ENCODE data around the gene ADD1.

ADD1 gene

DNA sequence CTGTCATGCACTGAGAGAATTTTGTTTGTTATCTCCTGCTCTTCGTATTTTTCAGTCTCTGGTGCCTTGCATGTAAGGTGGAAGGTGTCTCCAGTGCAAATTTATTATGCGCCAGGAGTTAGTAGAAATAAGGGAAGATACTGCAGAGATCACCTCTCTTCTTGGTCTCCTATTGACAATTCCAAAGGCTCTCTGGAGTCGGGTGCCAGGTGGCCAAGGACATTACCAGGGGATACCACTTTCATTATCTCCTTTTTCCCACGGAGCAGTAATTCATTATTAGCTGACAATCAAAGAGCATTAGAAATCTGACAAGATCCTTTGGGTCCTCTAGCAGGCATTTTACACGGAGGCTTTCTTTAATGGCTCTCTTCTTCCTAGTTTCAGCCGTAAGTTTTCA, 26.0 kb downstream of the ADD1 start:
- H3K27ac ChIP-seq (ENCODE audit: low read depth, low read length) = no peak overlapping the region
- WGBS (ENCODE audit: extremely low coverage, insufficient coverage, low lambda C conversion rate) = no CpG with 5 or more reads among the region's 6 CpGs

GRCh38 chr4:2870082-2870481, 26.4 kb downstream of the ADD1 start:
- H3K18ac ChIP-seq (ENCODE audit: low read length) = peak overlapping the region; percentile 5
- H2BK15ac ChIP-seq (replicated peaks; ENCODE audit: low read depth) = no peak overlapping the region
- H2BK5ac ChIP-seq (ENCODE audit: low read length) = no peak overlapping the region
- no CpG with 5 or more reads among the region's 2 CpGs for WGBS (ENCODE audit: extremely low coverage, insufficient coverage, low lambda C conversion rate)
- H4K5ac ChIP-seq (ENCODE audit: low read length) = no peak overlapping the region
- H2BK120ac ChIP-seq (ENCODE audit: low read depth, low read length) = no peak overlapping the region
- H3K36me3 ChIP-seq (ENCODE audit: control insufficient read depth, insufficient read depth, low read length) = no peaks in the 10 kb centered on the region
- no peak overlapping the region for H3K4me2 ChIP-seq (ENCODE audit: low read length)
- no peaks in the 10 kb centered on the region for H3K27me3 ChIP-seq (ENCODE audit: insufficient read depth, low read length, poor library complexity)
- no peak overlapping the region for H3K27ac ChIP-seq (ENCODE audit: low read depth, low read length)
- DNase-seq = no peak
- H3K9ac ChIP-seq (ENCODE audit: low read length) = no peak overlapping the region
- H3K4ac ChIP-seq (ENCODE audit: low read depth, low read length) = no peak overlapping the region
- no peak overlapping the region for H3K56ac ChIP-seq (ENCODE audit: low read length)
- peaks cover 19% of the 10 kb centered on the region for H3K79me1 ChIP-seq (ENCODE audit: low read length)
- H3K4me1 ChIP-seq (ENCODE audit: control insufficient read depth, low read depth, low read length) = peaks cover 27% of the 10 kb centered on the region
- H3K4me3 ChIP-seq (ENCODE audit: low read length) = no peak overlapping the region
- no peak overlapping the region for H4K8ac ChIP-seq (ENCODE audit: low read depth, low read length)
- H3K79me2 ChIP-seq (ENCODE audit: control insufficient read depth, insufficient read depth, low read length) = peaks cover 61% of the 10 kb centered on the region
- no peak overlapping the region for H2AK5ac ChIP-seq (ENCODE audit: low read length)
- H3K23ac ChIP-seq (ENCODE audit: low read length) = no peak overlapping the region

More for the DNA sequence above, 26.0 kb downstream of the ADD1 start:
- Histone ChIP-seq H2BK120ac (ENCODE audit: low read depth, low read length) (no peak overlapping the region), H2AK5ac (ENCODE audit: low read length) (no peak overlapping the region), H3K36me3 (ENCODE audit: control insufficient read depth, insufficient read depth, low read length) (no peaks in the 10 kb centered on the region), H3K4me1 (ENCODE audit: control insufficient read depth, low read depth, low read length) (peaks cover 27% of the 10 kb centered on the region), H2BK5ac (ENCODE audit: low read length) (no peak overlapping the region), H3K9ac (ENCODE audit: low read length) (peak overlapping the region; percentile 5), H3K4ac (ENCODE audit: low read depth, low read length) (no peak overlapping the region), H4K8ac (ENCODE audit: low read depth, low read length) (no peak overlapping the region), H2BK15ac (replicated peaks; ENCODE audit: low read depth) (no peak overlapping the region), H3K4me2 (ENCODE audit: low read length) (no peak overlapping the region), H3K23ac (ENCODE audit: low read length) (peak overlapping the region; percentile 48), H3K56ac (ENCODE audit: low read length) (no peak overlapping the region), H4K5ac (ENCODE audit: low read length) (no peak overlapping the region), H3K79me1 (ENCODE audit: low read length) (peaks cover 19% of the 10 kb centered on the region), H3K4me3 (ENCODE audit: low read length) (no peak overlapping the region), H3K79me2 (ENCODE audit: control insufficient read depth, insufficient read depth, low read length) (peaks cover 59% of the 10 kb centered on the region), H3K27me3 (ENCODE audit: insufficient read depth, low read length, poor library complexity) (no peaks in the 10 kb centered on the region), H3K18ac (ENCODE audit: low read length) (peak overlapping the region; percentile 5)
- DNase-seq = no peak

GRCh38 chr4:2871466-2871865, 27.8 kb downstream of the ADD1 start:
- Histone ChIP-seq H2BK15ac (replicated peaks; ENCODE audit: low read depth) (no peak overlapping the region), H4K5ac (ENCODE audit: low read length) (no peak overlapping the region), H3K36me3 (ENCODE audit: control insufficient read depth, insufficient read depth, low read length) (peaks cover 2% of the 10 kb centered on the region), H3K23ac (ENCODE audit: low read length) (no peak overlapping the region), H3K27me3 (ENCODE audit: insufficient read depth, low read length, poor library complexity) (no peaks in the 10 kb centered on the region), H2BK5ac (ENCODE audit: low read length) (no peak overlapping the region), H3K56ac (ENCODE audit: low read length) (no peak overlapping the region), H3K79me1 (ENCODE audit: low read length) (peaks cover 23% of the 10 kb centered on the region), H3K18ac (ENCODE audit: low read length) (no peak overlapping the region), H3K4me3 (ENCODE audit: low read length) (no peak overlapping the region), H3K4me2 (ENCODE audit: low read length) (no peak overlapping the region), H3K27ac (ENCODE audit: low read depth, low read length) (no peak overlapping the region), H4K8ac (ENCODE audit: low read depth, low read length) (no peak overlapping the region), H3K4ac (ENCODE audit: low read depth, low read length) (no peak overlapping the region), H2BK120ac (ENCODE audit: low read depth, low read length) (no peak overlapping the region), H3K4me1 (ENCODE audit: control insufficient read depth, low read depth, low read length) (peaks cover 26% of the 10 kb centered on the region), H3K9ac (ENCODE audit: low read length) (no peak overlapping the region), H2AK5ac (ENCODE audit: low read length) (no peak overlapping the region), H3K79me2 (ENCODE audit: control insufficient read depth, insufficient read depth, low read length) (peaks cover 60% of the 10 kb centered on the region)
- WGBS (ENCODE audit: extremely low coverage, insufficient coverage, low lambda C conversion rate) = no CpG with 5 or more reads among the region's 4 CpGs
- no peak for DNase-seq

DNA sequence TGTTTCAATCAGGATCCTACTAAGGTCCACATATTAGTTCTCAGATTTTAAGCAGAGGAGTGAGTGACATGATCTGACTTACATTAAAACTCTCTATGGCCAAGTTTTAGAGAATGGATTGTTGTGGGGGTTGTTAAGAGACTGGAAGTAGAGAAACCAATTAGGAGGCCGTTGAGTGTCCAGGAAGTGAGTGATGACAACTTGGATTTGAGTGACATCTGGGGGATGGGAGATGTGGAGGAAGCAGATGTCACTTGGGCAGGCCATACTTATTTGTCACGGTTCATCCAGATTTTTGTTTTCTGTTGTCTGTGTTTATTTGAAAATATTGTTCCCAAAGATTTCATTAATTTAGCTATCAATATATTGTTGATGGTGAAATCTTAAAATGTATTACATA, 28.3 kb downstream of the ADD1 start:
- WGBS (ENCODE audit: extremely low coverage, insufficient coverage, low lambda C conversion rate) = no CpG with 5 or more reads among the region's 2 CpGs

DNA sequence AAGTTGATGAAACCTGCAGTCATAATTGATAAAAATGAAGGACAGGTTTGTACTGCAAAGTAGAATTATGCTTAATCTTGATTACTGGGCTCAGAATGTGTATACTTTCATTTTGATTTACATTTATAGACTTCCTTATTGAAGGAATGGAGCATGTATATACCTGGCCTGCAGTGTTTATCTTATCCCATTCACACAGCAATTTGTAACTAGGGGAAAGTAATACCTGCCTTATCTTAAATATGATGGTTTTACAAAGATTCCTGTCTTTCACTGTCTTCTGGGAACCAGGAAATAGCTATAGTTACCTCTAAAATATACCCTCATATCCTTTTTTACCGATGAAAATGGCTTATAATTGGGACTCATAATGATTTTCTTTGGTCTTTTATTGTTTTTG, 29.7 kb downstream of the ADD1 start:
- H3K79me1 ChIP-seq (ENCODE audit: low read length) = peaks cover 25% of the 10 kb centered on the region
- H3K36me3 ChIP-seq (ENCODE audit: control insufficient read depth, insufficient read depth, low read length) = peaks cover 2% of the 10 kb centered on the region
- no peak overlapping the region for H2AK5ac ChIP-seq (ENCODE audit: low read length)
- H3K79me2 ChIP-seq (ENCODE audit: control insufficient read depth, insufficient read depth, low read length) = peaks cover 59% of the 10 kb centered on the region
- DNase-seq = no peak
- H3K4me2 ChIP-seq (ENCODE audit: low read length) = no peak overlapping the region
- H3K27me3 ChIP-seq (ENCODE audit: insufficient read depth, low read length, poor library complexity) = no peaks in the 10 kb centered on the region
- H2BK120ac ChIP-seq (ENCODE audit: low read depth, low read length) = no peak overlapping the region
- H3K4me1 ChIP-seq (ENCODE audit: control insufficient read depth, low read depth, low read length) = peaks cover 17% of the 10 kb centered on the region
- no peak overlapping the region for H3K9ac ChIP-seq (ENCODE audit: low read length)
- H3K23ac ChIP-seq (ENCODE audit: low read length) = no peak overlapping the region
- no peak overlapping the region for H3K4ac ChIP-seq (ENCODE audit: low read depth, low read length)
- no peak overlapping the region for H3K18ac ChIP-seq (ENCODE audit: low read length)
- no peak overlapping the region for H4K5ac ChIP-seq (ENCODE audit: low read length)
- H3K4me3 ChIP-seq (ENCODE audit: low read length) = no peak overlapping the region
- no peak overlapping the region for H3K56ac ChIP-seq (ENCODE audit: low read length)
- H2BK5ac ChIP-seq (ENCODE audit: low read length) = no peak overlapping the region
- H3K27ac ChIP-seq (ENCODE audit: low read depth, low read length) = no peak overlapping the region
- no CpG with 5 or more reads among the region's 1 CpG for WGBS (ENCODE audit: extremely low coverage, insufficient coverage, low lambda C conversion rate)
- H2BK15ac ChIP-seq (replicated peaks; ENCODE audit: low read depth) = no peak overlapping the region
- no peak overlapping the region for H4K8ac ChIP-seq (ENCODE audit: low read depth, low read length)

More for the DNA sequence above, 28.3 kb downstream of the ADD1 start:
- H2AK5ac ChIP-seq (ENCODE audit: low read length) = no peak overlapping the region
- no peak overlapping the region for H3K4me2 ChIP-seq (ENCODE audit: low read length)
- H3K79me2 ChIP-seq (ENCODE audit: control insufficient read depth, insufficient read depth, low read length) = peaks cover 57% of the 10 kb centered on the region
- no peaks in the 10 kb centered on the region for H3K27me3 ChIP-seq (ENCODE audit: insufficient read depth, low read length, poor library complexity)
- no peak overlapping the region for H4K5ac ChIP-seq (ENCODE audit: low read length)
- no peak overlapping the region for H2BK120ac ChIP-seq (ENCODE audit: low read depth, low read length)
- H3K23ac ChIP-seq (ENCODE audit: low read length) = no peak overlapping the region
- H3K36me3 ChIP-seq (ENCODE audit: control insufficient read depth, insufficient read depth, low read length) = peaks cover 2% of the 10 kb centered on the region
- H3K18ac ChIP-seq (ENCODE audit: low read length) = no peak overlapping the region
- H4K8ac ChIP-seq (ENCODE audit: low read depth, low read length) = no peak overlapping the region
- H3K4ac ChIP-seq (ENCODE audit: low read depth, low read length) = no peak overlapping the region
- no peak overlapping the region for H2BK5ac ChIP-seq (ENCODE audit: low read length)
- no peak overlapping the region for H3K27ac ChIP-seq (ENCODE audit: low read depth, low read length)
- H3K4me3 ChIP-seq (ENCODE audit: low read length) = no peak overlapping the region
- no peak overlapping the region for H3K56ac ChIP-seq (ENCODE audit: low read length)
- H2BK15ac ChIP-seq (replicated peaks; ENCODE audit: low read depth) = no peak overlapping the region
- peaks cover 23% of the 10 kb centered on the region for H3K4me1 ChIP-seq (ENCODE audit: control insufficient read depth, low read depth, low read length)
- peaks cover 21% of the 10 kb centered on the region for H3K79me1 ChIP-seq (ENCODE audit: low read length)
- DNase-seq = no peak
- no peak overlapping the region for H3K9ac ChIP-seq (ENCODE audit: low read length)

DNA sequence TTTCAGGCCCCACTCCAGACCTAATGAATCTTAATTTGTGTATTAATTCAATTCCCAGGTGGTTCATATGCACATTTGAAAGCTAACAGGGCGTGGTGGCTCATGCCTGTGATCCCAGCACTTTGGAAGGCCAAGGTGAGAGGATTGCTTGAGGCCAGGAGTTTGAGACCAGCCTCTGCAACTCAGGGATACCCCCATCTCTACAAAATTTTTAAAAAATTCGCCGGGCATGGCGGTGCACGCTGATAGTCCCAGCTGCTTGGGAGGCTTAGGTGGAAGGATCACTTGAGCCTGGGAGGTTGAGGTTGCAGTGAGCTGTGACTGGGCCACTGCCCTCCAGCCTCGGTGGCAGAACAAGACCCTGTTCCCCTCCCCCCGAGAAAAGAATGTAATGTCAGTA, 31.2 kb downstream of the ADD1 start:
- no peak overlapping the region for H4K8ac ChIP-seq (ENCODE audit: low read depth, low read length)
- peaks cover 2% of the 10 kb centered on the region for H3K36me3 ChIP-seq (ENCODE audit: control insufficient read depth, insufficient read depth, low read length)

More for the DNA sequence above, 31.2 kb downstream of the ADD1 start:
- H3K4me3 ChIP-seq (ENCODE audit: low read length) = no peak overlapping the region
- no peak overlapping the region for H2BK5ac ChIP-seq (ENCODE audit: low read length)
- no peak overlapping the region for H3K18ac ChIP-seq (ENCODE audit: low read length)
- H3K4me2 ChIP-seq (ENCODE audit: low read length) = no peak overlapping the region
- peaks cover 19% of the 10 kb centered on the region for H3K79me1 ChIP-seq (ENCODE audit: low read length)
- DNase-seq = no peak
- no CpG with 5 or more reads among the region's 7 CpGs for WGBS (ENCODE audit: extremely low coverage, insufficient coverage, low lambda C conversion rate)
- peaks cover 50% of the 10 kb centered on the region for H3K79me2 ChIP-seq (ENCODE audit: control insufficient read depth, insufficient read depth, low read length)
- no peaks in the 10 kb centered on the region for H3K27me3 ChIP-seq (ENCODE audit: insufficient read depth, low read length, poor library complexity)
- no peak overlapping the region for H2AK5ac ChIP-seq (ENCODE audit: low read length)
- H3K4me1 ChIP-seq (ENCODE audit: control insufficient read depth, low read depth, low read length) = peaks cover 5% of the 10 kb centered on the region
- no peak overlapping the region for H3K4ac ChIP-seq (ENCODE audit: low read depth, low read length)
- no peak overlapping the region for H3K23ac ChIP-seq (ENCODE audit: low read length)
- no peak overlapping the region for H3K9ac ChIP-seq (ENCODE audit: low read length)
- no peak overlapping the region for H2BK15ac ChIP-seq (replicated peaks; ENCODE audit: low read depth)
- no peak overlapping the region for H2BK120ac ChIP-seq (ENCODE audit: low read depth, low read length)
- no peak overlapping the region for H3K27ac ChIP-seq (ENCODE audit: low read depth, low read length)
- no peak overlapping the region for H3K56ac ChIP-seq (ENCODE audit: low read length)
- H4K5ac ChIP-seq (ENCODE audit: low read length) = no peak overlapping the region

Measured in mesendoderm (in vitro differentiated cells).